Osteoblast (primary cell): ENCODE measurements around the gene SLC36A3. TPM values are rescaled to one million over a fixed set of nuclear protein-coding genes. Genes with fewer than 3 reads are reported as not detected.

Source experiments
- DNase-seq: peaks from one replicate; pipeline ENCODE4 v3.0.0; 2011; ENCODE audit warnings: low spot score, mixed read lengths; ENCODE audit not compliant: insufficient read length; ENCODE audit errors: missing footprints
- H2AFZ ChIP-seq: 2 replicates; pipeline ENCODE4 v1.6.0; 2011; ENCODE audit warnings: mild to moderate bottlenecking, low read length
- H3K27ac ChIP-seq: 2 replicates; pipeline ENCODE4 v1.5.1; 2011; ENCODE audit warnings: mild to moderate bottlenecking, low read depth, low read length, moderate library complexity
- H3K27me3 ChIP-seq: 2 replicates; pipeline ENCODE4 v1.6.0; 2012; ENCODE audit warnings: mild to moderate bottlenecking, control low read depth, inconsistent platforms, low read length, moderate library complexity; ENCODE audit not compliant: insufficient read depth
- H3K36me3 ChIP-seq: 2 replicates; pipeline ENCODE4 v1.5.1; 2011; ENCODE audit warnings: mild to moderate bottlenecking, low read length, control low read depth, moderate library complexity; ENCODE audit not compliant: insufficient read depth
- H3K4me1 ChIP-seq: 2 replicates; pipeline ENCODE4 v1.5.1; 2011; ENCODE audit warnings: mild to moderate bottlenecking, low read length, control low read depth, moderate library complexity; ENCODE audit not compliant: insufficient read depth
- H3K4me2 ChIP-seq: 2 replicates; pipeline ENCODE4 v1.6.0; 2011; ENCODE audit warnings: mild to moderate bottlenecking, low read length; ENCODE audit not compliant: insufficient read depth
- H3K4me3 ChIP-seq: fragments of 200-600 bp; sonication (generic); 3 replicates; pipeline ENCODE4 v1.5.1; 2012; ENCODE audit warnings: mild to moderate bottlenecking, low read length, inconsistent platforms; ENCODE audit not compliant: insufficient read depth
- H3K79me2 ChIP-seq: 2 replicates; pipeline ENCODE4 v1.6.0; 2012; ENCODE audit warnings: mild to moderate bottlenecking, low read length, control low read depth, inconsistent platforms; ENCODE audit not compliant: insufficient read depth
- H3K9me3 ChIP-seq: 2 replicates; pipeline ENCODE4 v1.5.1; 2011; ENCODE audit warnings: low read depth, low read length, control low read depth
- H4K20me1 ChIP-seq: 2 replicates; pipeline ENCODE4 v1.6.0; 2012; ENCODE audit warnings: mild to moderate bottlenecking, low read length, control low read depth; ENCODE audit not compliant: insufficient read depth
- total RNA-seq: library from RNA; depleted of rRNA; stranded (reverse); fragments of >200 nt; gene quantifications from 2 replicates; pipeline ENCODE4 v1.2.3, GENCODE V29; 2012
- TF ChIP-seq, protein P1 (sequence below): IDR thresholded peaks from 2 replicates; pipeline ENCODE4 v1.5.1; 2011; ENCODE audit warnings: mild to moderate bottlenecking, low read depth, low read length, moderate library complexity; ENCODE audit errors: extremely low read depth

Gene SLC36A3
- total RNA-seq, 1 donor: not detected

DNA sequence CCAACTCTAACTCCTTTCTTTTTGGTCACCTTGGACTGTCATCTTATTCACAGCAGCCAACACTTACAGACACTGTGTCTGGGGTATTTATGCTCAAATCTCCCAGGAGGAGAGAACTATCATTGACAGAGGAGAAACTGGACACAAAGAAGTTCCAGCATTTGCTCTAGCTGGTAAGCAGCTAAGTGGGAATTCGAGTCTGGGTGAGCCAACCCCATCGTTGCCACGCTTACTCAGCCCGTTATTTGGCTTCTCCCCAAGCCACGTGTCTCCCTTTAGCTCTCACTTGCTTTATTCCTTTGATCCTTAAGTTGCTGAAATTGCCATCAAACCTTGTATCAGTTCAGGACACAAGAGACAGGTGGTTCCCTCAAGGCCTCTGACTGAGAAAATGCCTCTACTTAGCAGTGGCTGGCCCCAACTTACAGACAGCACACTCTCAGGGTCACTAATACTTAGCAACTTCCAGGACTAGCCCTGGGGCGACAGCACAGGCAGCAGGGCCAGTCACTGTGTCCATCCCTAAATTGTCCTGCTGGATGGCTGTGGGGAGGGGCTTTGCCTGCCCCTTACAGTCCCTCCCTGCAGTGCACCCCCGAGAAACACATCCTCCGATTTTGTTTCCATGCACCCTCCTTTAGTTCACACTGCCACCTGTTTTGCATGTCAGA is 42.4 kb upstream of the SLC36A3 start:
- H3K36me3 ChIP-seq: no peaks in the 10 kb centered on the region
- H3K4me2 ChIP-seq: peak overlapping the region; percentile 24
- H3K79me2 ChIP-seq: no peaks in the 10 kb centered on the region
- H3K27me3 ChIP-seq: peaks cover 32% of the 10 kb centered on the region
- TF ChIP-seq, protein P1, sequence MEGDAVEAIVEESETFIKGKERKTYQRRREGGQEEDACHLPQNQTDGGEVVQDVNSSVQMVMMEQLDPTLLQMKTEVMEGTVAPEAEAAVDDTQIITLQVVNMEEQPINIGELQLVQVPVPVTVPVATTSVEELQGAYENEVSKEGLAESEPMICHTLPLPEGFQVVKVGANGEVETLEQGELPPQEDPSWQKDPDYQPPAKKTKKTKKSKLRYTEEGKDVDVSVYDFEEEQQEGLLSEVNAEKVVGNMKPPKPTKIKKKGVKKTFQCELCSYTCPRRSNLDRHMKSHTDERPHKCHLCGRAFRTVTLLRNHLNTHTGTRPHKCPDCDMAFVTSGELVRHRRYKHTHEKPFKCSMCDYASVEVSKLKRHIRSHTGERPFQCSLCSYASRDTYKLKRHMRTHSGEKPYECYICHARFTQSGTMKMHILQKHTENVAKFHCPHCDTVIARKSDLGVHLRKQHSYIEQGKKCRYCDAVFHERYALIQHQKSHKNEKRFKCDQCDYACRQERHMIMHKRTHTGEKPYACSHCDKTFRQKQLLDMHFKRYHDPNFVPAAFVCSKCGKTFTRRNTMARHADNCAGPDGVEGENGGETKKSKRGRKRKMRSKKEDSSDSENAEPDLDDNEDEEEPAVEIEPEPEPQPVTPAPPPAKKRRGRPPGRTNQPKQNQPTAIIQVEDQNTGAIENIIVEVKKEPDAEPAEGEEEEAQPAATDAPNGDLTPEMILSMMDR: no peak
- H3K27ac ChIP-seq: no peak overlapping the region
- no peak overlapping the region for H3K4me3 ChIP-seq
- no peaks in the 10 kb centered on the region for H3K9me3 ChIP-seq
- H3K4me1 ChIP-seq: peaks cover 9% of the 10 kb centered on the region
- no peaks in the 10 kb centered on the region for H4K20me1 ChIP-seq
- peak; percentile 73 for DNase-seq
- no peak overlapping the region for H2AFZ ChIP-seq

DNA sequence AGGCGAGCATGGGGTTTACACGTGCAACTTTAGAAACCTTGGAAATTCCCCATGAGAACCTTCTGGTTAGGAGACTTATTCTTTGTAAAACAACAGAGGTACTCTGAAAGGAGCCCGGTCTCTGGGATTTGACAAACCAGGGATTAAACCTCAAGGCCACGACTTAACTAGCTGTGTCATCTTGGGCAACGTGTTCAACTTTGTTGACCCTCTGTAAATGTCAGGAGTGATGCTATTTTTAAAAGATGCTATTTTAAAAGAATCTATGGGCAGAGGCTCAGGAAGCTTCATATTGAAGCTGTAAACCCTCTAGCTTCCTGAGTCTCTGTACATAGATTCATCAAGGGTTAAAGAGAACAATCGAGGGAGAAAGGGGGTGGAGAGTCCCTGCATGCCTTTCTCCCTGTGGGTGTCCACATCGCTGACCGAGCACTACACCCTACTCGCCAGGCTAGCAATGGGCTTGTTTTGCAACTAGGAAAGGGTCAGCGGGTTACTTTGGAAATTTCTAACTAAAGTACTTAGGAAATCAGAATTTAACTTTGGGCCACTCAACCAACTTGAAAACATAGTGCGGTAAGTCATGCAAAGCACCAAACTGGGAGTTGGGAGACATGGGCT is 41.7 kb upstream of the SLC36A3 start:
- Histone ChIP-seq H3K27me3 (peaks cover 32% of the 10 kb centered on the region), H2AFZ (no peak overlapping the region), H3K9me3 (no peaks in the 10 kb centered on the region), H3K36me3 (no peaks in the 10 kb centered on the region), H4K20me1 (no peaks in the 10 kb centered on the region), H3K27ac (no peak overlapping the region), H3K4me3 (no peak overlapping the region), H3K4me1 (peaks cover 9% of the 10 kb centered on the region), H3K4me2 (peak overlapping the region; percentile 24), H3K79me2 (no peaks in the 10 kb centered on the region)
- no peak for DNase-seq
- TF ChIP-seq, protein P1: no peak

DNA sequence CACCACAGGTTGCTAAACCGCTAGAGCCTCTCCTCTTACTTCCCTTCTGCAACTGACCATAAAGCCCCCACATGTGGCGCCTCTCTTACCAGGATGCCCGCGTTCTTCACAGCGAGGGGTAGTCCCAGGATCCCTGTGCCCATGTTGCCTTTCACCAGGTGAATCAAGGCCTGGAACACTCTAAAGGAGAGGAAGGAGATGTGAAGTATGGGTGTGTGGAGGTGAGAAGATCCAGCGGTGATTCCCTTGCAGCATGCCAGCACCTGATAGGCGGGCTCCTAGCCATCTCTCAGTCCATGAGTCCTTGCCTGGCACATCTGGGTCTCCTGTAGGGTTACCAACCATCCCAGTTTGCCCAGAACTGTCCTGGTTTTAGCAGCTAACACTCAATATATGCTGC is 40.5 kb upstream of the SLC36A3 start:
- TF ChIP-seq, protein P1: no peak
- no peak overlapping the region for H2AFZ ChIP-seq
- peak; percentile 67 for DNase-seq
- H3K27ac ChIP-seq: no peak overlapping the region
- no peaks in the 10 kb centered on the region for H3K79me2 ChIP-seq
- no peak overlapping the region for H3K4me2 ChIP-seq
- H3K4me1 ChIP-seq: peaks cover 9% of the 10 kb centered on the region
- no peak overlapping the region for H3K4me3 ChIP-seq
- H3K36me3 ChIP-seq: no peaks in the 10 kb centered on the region
- no peaks in the 10 kb centered on the region for H4K20me1 ChIP-seq
- peaks cover 32% of the 10 kb centered on the region for H3K27me3 ChIP-seq
- H3K9me3 ChIP-seq: no peaks in the 10 kb centered on the region

DNA sequence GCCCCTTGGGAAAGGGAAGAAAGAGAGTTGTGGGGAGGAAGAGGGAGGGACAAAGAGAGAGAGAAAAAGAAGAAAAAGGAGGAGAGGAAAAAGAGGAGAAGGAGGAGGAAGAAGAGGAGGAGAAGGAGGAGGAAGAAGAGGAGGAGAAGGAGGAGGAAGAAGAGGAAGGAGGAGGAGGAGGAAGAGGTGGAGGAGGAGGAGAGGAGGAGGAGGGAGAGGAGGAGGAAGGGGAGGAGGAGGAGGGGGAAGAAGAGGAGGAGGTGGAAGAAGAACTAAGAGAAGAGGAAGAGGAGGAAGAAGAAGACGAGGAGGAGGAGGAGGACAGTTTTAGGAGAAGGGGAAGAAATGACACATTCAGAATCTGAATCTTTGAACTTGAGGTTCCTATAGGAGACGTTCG is 36.4 kb upstream of the SLC36A3 start:
- H3K4me3 ChIP-seq: no peak overlapping the region
- H3K9me3 ChIP-seq: no peaks in the 10 kb centered on the region
- TF ChIP-seq, protein P1: no peak
- H3K79me2 ChIP-seq: no peaks in the 10 kb centered on the region
- H3K4me1 ChIP-seq: no peaks in the 10 kb centered on the region
- no peaks in the 10 kb centered on the region for H4K20me1 ChIP-seq
- no peak overlapping the region for H3K4me2 ChIP-seq
- H3K36me3 ChIP-seq: no peaks in the 10 kb centered on the region
- H3K27ac ChIP-seq: no peak overlapping the region
- peaks cover 17% of the 10 kb centered on the region for H3K27me3 ChIP-seq
- no peak for DNase-seq
- no peak overlapping the region for H2AFZ ChIP-seq
